ENCODE results near the gene GCK.

DNA sequence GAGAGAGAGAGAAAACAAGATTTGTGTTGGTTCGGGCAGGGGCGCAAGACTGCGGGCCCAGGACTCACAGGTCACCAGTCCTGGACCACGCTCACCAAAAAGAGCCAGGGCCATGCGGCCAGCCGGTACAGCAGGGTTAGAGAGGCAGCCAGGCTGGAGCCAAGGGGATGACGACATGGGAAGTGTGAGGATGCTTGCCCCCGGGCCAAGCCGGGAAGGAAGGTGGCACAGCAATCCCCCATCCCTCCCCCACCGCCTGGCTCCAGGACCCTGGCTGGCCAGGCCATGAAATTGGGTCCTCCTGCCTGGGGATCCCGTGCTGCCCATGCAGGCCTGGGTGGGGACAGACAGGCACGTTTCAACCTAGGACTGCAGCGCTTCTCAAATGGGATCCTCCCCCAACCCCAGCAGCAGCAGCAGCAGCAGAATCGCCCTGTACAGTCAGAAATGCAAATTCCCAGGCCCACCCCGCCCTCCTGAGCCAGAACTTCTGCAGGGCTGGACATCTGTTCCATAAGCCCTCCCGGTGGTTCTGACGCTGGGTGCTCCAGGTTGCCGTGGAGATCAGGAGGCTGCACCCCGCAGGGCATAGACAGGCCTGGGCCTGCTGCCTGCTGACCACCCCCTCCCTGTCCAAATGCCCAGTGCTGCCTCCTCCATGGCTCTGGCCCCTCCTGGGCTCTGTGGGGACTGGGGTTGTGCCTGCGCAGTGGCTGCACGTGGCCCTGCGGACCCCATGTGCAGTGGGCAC is 46.5 kb upstream of the GCK start:
- TF ChIP-seq, protein P1, sequence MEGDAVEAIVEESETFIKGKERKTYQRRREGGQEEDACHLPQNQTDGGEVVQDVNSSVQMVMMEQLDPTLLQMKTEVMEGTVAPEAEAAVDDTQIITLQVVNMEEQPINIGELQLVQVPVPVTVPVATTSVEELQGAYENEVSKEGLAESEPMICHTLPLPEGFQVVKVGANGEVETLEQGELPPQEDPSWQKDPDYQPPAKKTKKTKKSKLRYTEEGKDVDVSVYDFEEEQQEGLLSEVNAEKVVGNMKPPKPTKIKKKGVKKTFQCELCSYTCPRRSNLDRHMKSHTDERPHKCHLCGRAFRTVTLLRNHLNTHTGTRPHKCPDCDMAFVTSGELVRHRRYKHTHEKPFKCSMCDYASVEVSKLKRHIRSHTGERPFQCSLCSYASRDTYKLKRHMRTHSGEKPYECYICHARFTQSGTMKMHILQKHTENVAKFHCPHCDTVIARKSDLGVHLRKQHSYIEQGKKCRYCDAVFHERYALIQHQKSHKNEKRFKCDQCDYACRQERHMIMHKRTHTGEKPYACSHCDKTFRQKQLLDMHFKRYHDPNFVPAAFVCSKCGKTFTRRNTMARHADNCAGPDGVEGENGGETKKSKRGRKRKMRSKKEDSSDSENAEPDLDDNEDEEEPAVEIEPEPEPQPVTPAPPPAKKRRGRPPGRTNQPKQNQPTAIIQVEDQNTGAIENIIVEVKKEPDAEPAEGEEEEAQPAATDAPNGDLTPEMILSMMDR (IDR thresholded peaks at IDR 0.05) = no peak
- TF ChIP-seq EP300 (IDR thresholded peaks at IDR 0.05) (no peak), POLR2A (IDR thresholded peaks at IDR 0.05) (no peak)

Data from sigmoid colon (tissue), 4 donors.